Cortex of kidney (tissue), 1 donor: ENCODE data around the gene DSTN.

ENCODE experiments used
- DNase-seq: peaks from one replicate; lab custom pipeline; 2025; lab: John Stamatoyannopoulos, UW

DSTN gene

DNA sequence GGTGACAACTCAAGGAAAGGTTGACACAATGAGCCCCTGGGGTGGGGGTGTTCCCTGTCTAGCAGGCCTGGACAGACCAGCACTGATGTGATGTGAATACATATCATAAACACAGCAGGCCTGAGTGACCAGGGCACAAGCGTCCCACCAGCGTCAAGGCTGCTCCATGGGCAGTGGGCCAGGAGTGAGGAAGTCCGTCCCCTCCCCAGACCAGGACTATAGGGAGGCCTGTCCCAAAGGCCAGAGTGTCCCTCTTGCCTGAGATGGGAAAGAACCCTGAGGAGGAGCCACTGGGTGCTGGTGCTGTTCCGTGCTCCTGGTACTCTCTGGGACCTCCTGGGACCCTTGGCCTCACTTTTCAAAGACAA, 67.5 kb downstream of the DSTN start:
- no peak for DNase-seq

DNA sequence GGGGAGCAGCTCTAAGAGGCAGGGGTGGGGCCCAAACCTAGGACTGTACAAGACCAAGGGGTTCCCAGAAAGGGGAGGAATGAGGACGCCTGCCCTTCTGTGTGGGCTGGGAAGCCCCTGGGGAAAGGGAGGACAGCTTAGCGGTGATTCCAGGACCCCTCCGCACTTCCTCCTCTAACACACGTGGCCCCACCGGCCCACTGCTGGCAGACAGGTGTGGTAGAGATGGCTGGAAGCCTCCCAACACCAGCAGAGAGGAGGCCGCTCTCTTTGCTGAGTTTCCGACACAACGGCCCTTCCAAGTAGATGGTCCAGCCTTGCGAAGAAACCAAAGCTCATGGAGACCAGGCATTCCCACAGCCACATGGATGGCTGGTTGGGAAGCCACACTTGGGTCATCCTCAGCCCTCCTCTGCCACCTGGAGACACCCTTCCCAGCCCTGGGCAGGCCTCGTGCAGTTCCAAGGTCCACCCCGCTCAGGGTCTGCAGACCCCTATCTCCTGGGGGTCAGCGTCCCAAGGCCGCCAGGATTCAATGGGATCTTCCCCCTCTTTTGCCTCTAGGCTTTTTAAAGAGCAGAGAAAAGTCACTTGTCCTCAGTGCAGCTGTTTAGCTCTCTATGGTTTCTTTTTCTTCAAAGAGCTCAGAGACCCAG, 68.2 kb downstream of the DSTN start:
- DNase-seq, result no peak

DNA sequence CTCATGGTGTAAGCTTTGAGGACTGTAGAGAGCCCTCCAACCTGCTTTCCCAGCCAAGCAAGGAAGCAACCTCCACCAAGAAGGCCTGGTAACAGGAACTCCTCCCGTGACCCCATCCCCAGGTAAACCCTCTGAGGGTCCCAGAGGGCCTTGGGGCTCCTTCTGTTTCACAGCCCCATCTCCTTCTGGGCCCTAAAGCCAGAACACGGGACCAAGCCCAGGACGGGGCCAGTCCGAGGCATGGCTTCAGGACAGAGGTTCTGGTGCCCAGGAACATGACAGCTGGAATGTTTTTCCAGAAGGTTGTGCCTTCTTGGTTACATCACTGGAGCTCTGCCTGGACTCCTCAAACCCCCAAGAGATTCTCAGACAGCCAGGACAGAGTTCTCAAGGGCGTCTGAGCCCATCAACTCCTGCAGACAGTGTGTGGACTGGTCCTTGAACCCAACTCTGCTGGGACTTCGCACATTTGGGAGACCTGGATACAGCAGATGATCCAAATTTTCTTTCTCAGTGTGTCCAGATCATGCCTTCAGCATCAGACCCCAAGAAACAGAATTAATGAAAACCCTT, 69.0 kb downstream of the DSTN start:
- no peak for DNase-seq

DNA sequence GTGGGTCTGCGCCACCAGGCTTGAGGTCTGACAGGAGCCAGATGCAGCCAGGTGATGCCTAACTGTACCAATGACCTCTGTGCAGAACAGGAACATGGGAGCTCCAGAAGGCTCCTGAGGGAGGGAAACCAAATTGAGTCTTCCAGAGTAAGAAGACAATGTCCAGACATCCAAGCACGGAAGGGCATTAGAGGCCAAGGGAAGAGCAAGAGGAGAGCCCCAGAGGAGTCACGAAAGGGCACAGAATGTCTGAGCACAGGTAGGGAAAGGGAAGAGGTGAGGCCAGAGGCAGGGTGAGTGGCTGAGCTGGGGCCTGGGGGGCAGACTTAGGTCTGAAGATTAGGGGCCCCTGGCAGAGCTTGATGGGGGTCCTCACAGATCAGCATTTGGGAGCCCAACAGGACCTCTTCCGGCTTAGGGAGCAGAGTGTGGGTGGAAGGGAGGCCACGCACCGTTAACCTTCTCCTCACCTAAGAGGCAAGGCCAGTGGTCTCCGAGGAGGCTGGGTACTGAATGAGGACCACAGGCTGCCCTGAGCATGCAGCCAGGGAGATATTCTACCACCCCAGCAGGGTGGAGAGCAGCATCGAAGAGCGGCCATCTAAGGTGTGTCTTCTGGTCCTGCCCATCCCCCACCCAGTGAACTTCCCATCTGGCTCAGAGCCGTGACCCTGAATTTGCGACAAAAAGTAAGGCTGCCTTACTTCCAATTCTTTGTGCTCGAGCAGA, 70.4 kb downstream of the DSTN start:
- DNase-seq, result no peak

DNA sequence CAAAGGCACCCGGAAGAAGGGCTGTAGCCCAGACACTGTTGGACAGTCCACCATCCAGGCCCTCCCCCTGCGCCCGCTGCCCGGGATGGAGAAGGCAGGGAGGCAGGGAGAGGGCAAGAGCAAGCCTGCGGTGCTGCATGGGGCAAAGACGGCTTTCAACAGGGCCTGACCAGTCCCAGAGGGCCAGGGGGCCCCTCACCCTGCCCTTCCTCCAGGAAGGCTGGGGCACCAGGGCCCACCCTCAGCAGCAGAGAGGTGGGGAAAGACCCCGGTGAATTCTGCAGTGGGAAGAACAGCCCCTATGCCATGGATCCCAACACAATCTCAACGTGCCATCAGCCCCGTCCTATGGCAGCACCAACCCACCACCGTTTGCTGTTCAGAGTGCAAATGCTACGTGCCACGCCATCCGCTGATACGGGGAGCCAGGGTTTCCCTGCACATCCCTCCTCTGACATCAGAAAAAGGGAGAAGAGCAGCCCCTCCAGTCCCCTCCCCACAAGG, 71.1 kb downstream of the DSTN start:
- DNase-seq, result no peak

DNA sequence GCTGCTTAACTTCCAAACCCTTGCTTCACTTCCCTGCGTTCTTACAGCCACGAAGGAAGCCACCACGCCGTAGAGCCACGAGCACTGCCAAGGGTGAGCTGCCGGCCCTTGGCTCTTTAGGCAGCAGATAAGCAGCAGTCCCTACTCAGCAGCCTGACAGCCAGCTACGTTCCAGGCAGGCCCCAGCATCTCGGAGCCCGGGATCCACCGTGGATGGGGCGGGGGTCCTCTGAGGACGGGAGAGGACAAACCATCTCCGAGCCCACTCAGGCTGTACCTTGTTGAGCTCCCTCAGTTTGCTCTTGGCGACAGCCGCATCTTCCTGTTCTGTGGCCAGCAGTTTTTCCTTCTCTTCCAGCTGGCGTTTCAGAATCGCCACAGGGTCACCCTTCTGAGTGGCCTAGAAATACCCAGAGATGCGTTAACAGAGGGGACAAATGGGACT, 71.7 kb downstream of the DSTN start:
- no peak for DNase-seq

DNA sequence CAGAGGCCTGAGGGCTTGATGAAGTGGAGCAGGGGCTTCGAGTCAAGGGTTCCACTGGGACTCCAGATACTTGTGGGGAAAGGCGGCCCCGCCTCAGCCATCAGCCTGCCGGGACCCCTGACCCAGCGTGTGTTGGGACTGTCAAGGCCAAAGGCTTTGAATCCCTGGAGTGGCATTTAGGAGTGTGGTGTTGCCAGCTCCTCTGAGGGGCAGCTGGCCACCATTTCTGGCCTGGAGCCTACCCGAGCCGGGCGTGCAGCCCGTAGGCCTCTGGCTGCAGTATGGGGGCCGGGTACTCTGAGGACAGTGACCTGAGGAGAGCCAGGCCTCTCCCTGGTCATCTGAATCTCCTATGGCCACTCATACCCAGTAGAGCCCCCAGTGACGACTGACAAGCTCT, 72.1 kb downstream of the DSTN start:
- no peak for DNase-seq

DNA sequence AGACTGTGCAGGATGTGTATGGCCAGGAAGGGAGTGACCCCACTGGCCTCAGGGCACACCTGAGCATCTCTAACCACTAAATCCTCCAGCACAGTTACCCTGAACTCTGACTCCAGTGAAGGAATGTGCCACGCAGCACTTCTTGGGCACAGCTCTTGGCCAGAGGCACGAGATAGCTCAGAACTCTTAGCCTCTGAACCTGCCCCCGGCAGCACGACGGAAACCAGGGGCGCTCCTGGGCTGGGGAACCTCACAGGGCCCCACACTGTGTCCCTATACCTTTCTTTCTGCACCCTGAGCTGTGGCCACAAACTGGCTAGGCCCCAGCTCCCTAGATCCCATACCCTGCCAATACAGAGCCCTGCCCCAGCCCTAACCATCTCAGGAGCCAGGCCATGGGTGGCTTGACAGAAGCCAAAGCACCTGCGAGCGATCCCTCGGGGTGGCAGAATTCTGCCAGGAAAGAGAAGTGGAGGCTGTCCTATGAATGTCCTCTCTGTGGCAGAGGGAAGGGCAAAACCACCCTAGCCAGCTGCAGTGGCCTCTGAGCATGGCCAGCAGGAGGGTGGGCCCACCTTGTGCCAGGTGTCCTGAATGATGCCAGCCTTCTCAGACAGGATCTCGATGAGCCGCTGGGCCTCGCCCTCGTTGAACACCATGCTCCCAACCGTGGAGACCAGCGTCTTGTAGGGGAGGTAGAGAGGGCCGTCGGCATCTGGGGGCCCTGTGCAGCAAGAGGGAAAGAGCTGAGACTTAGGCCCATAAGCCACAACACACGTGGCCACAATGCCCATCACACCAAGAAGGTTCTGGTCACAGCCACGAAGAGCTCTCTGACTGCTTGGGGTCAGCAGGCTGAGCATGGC, 72.8 kb downstream of the DSTN start:
- no peak for DNase-seq

DNA sequence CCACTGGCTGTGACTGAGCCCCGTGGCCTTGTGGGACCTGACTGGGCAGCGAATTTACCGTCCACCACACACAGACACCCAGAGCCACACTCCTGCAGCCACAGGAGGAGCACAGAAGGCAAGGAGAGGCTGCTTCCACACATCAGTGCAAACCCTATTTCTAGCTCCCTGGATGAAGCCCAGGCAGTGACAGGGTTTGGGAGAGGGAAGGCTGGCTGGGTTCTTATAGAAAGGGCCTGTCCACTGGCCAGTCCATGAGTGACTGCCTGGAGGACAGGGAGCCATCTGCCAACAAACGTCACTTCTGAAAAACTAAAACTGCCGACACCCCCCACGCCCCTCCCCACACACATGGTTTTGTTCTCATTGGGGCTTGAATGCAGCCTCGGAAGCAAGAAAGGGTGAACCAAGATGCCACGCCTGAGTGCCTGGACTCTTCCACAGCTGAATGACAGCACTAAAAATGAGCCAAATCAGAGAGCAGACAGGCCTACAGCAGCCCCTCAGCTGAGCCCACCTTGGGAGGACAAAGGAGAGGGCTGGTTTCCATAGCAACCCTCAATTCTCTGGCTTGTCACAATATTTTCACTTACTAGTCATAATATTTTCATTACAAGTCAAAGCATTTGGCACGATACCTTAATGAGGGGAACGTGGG, 73.8 kb downstream of the DSTN start:
- no peak for DNase-seq

DNA sequence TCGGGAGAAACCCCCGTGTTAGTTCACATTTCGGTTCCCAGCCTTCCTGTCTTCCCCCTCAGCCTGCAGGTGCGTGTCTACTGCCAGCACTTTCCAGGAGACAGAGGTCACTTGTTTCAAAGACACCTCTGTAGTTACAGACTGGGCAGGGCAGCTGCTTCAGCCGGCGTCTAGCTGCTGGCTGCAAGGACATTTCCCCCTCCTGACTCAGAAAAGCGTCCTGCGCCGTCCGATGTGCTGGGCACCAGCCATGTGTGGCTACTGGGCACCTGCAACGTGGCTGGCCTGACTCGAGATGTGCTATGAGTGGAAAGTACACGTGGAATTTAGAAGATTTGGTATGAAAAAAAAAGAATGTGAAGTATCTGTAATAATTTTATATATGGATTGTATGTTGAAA, 74.6 kb downstream of the DSTN start:
- DNase-seq, result no peak

DNA sequence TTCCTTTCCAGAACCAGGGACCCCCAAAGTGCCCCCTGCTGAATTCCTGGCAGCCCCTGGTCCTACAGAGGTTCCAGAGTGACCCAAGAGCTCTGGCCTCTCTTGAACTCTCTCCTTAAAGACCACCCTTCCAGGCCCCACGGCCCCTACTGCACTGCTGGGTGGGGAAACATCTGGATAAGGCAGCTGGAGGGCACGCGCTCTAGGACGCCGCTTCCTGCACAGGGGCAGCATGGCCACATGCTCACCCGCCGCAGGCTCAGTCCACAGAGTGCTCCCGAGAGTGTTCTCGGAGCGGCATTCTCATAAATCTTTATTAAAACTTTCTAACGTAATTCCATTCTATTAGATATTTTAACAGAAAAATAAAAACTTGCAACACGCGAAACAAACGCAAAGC, 75.1 kb downstream of the DSTN start:
- no peak for DNase-seq

DNA sequence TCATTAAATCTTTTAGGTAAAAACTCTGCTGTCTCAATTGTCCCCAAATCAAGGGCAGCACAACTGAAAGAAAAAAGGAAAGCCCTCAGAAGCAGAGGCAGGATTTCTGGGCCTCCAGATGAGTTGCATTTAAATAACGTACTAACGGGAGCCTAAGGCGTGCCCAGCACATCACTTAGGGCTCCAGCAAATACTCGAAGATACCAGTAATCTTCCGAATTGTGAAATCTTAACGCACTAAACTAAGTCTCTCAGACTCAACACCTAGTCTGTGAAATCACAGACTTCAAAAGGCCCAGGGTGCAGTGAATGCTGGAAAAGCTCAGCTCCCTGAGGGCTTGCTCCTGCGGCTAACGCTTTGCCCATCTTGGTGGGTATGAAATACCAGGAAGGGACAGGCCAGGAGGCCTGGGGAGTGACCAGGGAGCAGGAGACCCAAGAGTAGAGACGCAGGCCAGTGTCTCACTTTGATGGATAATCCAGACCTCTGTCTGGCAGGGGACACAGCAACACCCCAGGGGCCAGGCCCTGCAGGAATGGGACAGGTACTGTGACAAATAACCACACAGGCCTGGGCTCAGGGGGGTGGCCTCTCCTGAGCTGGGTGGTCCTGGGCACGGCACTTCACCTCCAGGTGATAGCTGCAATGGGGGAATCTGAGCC, 75.8 kb downstream of the DSTN start:
- DNase-seq, result no peak

DNA sequence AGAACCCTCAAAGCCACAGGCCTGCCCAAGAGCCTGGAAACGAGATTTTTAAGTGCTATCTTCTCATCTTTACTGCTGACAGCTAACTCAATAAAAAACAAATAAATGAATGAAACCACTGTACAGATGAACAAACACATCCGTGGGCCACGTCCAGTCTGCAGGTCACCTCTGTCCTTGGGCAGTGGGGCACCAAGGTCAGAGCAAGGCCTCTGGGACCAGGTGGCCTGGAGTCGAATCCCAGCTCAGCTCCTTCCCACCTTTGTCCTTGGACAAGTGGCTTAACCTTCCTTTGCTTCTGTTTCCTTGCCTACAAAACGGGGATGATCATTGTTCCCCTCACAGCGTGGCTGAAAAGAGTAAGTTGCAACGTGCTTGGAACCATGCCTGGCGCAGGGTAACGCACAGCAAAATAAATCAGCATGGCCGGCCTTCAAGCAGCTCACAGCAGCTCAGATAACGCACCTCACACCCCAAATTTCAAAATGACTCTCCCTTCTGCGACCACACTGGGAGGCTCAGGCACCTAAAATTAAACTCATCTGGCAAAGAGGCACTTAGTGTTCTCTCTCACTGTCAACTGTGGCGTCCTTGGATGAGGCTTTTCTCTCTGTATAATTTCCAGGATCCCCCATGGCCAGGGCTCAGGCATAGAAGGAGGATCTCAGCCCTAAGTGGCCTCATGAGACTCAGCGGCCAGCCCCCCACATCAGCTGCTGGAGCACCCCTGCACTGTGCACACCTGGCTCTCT, 76.5 kb downstream of the DSTN start:
- no peak for DNase-seq

DNA sequence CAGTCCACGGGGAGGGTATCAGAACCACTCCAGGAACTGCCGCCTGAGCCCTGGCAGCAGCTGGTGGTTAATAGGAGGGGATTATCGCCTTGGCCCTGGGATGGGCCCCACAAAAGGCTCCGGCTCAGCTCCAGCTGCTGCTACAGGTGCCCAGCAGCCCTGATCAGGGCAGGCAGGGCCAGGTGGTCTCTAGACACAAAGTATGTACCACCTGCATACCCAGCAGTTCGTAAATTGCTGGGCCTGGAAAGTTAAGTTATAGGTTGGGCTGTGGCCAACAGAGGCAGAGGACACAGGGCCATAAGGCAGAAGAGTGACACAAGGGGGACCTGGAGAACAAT, 77.1 kb downstream of the DSTN start:
- no peak for DNase-seq

DNA sequence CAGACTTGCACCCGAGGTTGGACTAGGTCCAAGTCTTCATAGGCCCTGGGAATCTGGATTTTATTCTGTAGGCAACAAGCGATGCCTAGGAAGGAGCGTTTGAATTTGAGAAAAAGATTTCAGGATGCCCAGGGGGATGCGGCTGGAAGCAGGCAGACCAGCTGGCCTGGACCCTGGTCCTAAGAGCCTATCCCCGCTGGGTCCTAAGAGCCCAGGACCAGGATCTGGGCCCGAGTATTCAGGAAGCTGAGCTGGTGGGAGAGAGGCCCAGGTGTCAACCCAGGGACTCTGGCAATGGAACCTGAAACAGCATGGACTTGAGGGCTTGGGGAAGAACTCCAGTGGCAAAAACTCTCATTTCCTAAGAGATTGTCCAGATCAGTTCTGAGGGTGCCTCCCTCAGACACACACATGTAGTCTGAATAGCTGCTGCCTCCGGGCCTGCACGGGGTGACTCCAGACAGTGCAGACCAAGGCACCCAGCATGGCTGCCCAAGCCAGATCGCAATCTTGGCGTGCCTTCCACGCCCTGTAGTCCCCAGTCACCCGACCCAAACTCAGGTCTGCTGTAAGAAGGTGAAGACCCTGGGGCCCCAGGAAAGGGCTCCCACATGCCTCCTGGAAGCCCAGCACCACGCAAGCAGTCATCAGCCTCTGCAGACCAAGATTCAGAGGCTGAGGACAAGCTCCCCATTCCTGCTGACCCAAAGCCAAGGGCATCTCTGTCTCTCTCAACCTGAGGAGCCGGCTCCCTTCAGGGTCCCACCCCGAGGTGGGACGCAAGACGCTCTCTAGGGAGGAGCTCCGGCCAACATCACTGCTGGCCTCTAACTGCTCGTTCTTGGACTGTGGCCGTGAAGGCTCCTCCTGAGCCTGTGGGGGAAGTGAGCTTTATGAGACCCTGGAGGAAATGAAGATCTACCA, 77.8 kb downstream of the DSTN start:
- DNase-seq, result no peak

DNA sequence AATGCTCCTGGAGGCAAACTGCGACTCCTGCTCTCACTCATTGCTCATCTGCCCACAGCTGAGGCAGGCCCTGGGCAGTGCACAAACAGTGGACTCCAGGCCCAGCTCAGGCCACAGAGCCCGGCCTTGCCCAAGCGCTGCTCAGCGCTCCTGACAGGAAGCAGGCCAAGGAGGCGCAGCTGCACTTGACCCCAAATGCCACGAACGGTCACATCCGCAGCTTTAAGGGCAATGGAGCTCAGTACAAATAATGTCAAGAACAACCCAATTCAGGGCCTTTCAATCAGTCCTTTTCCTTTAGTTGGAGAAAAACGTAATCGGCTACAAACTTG, 78.4 kb downstream of the DSTN start:
- no peak for DNase-seq

DNA sequence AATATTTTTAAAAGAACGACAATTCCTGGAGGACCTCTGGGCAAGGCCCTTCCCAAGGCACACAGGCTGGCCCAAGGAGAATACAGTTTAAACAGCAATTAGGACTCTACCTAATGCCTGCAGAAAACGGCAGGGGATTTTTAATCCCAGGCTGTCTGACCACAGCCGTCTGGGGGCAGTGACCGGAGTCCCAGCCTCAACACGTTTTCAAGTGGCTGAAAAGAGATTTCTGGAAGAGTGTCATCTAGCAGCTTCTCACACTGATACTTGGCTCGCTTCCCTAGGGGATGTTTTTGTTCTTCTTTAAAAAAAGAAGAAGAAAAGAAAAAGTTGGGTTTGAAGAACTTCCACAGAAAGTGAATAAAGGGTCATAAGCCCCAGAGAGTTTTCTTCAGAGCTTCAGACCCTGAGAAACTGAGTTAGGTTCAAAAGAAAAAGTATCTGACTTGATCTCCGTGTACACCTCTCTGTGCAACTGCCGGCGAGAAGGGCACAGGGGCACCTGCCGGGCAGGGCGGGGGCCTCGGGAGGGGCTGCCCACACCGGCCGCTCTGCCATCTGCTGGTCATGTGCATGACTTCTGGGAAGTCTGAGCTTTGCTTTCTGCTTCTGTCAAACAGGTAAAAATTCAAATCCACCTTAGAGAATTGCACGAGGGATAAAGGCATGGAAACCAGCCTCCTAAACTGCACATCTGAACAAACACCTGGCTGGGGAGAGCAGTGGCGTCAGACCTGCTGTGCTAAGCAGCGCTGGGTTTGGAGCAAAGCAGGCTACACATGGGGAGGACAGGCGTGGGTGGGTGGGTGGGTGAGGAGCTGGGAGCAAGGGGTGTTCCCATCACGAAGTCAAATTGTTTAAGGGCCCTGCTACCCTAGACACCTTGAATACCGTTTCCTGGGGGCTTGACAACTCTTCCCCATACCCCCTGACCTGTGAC, 79.2 kb downstream of the DSTN start:
- DNase-seq, result no peak

DNA sequence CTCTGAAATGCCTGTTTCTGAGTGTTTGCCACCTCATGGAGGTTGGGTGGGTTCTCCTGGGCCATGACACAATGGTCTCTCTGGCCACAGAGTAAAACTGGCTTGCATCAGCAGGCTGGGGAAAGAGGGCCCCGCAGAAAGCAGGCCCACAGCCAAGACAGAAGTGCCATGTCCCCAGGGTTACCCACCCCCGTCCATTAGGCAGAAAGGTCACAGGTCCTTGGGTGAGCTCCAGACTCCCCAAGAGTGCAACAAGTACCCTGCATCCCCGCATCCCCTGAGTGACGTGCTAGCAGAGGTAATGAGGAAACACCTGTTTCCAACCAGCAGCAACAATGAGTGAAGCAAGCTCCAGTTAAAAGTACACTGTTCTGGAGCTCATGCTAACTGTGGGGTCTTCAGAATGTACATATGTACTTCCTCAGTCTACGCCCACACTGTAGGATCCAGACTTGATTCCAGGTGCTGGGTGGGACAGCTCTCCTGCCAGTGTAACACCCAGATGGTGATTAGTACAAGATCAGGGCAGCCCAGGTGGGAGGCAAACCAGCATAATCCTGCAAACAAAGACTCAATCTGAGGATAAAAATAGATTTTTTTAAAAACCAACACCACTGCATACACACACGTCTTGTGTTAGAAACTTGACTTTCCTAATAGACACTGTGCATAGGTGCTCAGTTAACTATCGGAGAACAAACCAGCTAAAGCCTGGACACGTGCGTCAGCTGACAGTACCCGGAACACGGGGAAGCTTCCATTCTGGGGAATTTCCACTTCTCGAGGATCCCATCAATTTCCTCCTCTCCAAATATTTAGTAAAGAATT, 80.6 kb downstream of the DSTN start:
- DNase-seq, result no peak
